Measurements from ENCODE around the gene CTSC.
"Not testable (repeated sequence)": the region's sequence is repeated elsewhere in the genome, so short reads cannot be mapped to it uniquely, and the experiment has no call there.

Gene CTSC

GRCh38 chr11:88250566-88251242 is 86.8 kb downstream of the CTSC start:
- Histone ChIP-seq H3K9ac (no peak overlapping the region), H3K4me1 (ENCODE audit: low read depth, poor library complexity, severe bottlenecking) (no peaks in the 10 kb centered on the region), H3K36me3 (ENCODE audit: insufficient read depth) (no peaks in the 10 kb centered on the region), H3K27ac (no peak overlapping the region), H3K79me2 (ENCODE audit: insufficient read depth, low read depth) (no peaks in the 10 kb centered on the region), H4K20me1 (ENCODE audit: insufficient read depth) (no peaks in the 10 kb centered on the region), H3K4me2 (no peak overlapping the region), H2AFZ (ENCODE audit: low read depth) (no peak overlapping the region), H3K27me3 (ENCODE audit: insufficient read depth, low read depth) (no peaks in the 10 kb centered on the region), H3K4me3 (IDR thresholded peaks at IDR 0.05; ENCODE audit: insufficient read depth, low read depth, low read length) (no peak overlapping the region)
- no peak for TF ChIP-seq CTCF (conservative IDR thresholded peaks at IDR 0.05; ENCODE audit: low read depth, low read length)

GRCh38 chr11:88249706-88250105 is 87.8 kb downstream of the CTSC start:
- no peak for TF ChIP-seq CTCF (conservative IDR thresholded peaks at IDR 0.05; ENCODE audit: low read depth, low read length)
- H3K79me2 ChIP-seq (ENCODE audit: insufficient read depth, low read depth) = no peaks in the 10 kb centered on the region
- H3K27me3 ChIP-seq (ENCODE audit: insufficient read depth, low read depth) = no peaks in the 10 kb centered on the region
- no peak overlapping the region for H3K4me3 ChIP-seq (IDR thresholded peaks at IDR 0.05; ENCODE audit: insufficient read depth, low read depth, low read length)
- no peak overlapping the region for H3K27ac ChIP-seq
- H4K20me1 ChIP-seq (ENCODE audit: insufficient read depth) = no peaks in the 10 kb centered on the region
- no peak overlapping the region for H3K9ac ChIP-seq
- no peak overlapping the region for H3K4me2 ChIP-seq
- no peak overlapping the region for H2AFZ ChIP-seq (ENCODE audit: low read depth)
- H3K4me1 ChIP-seq (ENCODE audit: low read depth, poor library complexity, severe bottlenecking) = no peaks in the 10 kb centered on the region
- no peaks in the 10 kb centered on the region for H3K36me3 ChIP-seq (ENCODE audit: insufficient read depth)

- no peaks in the 10 kb centered on the region for H3K36me3 ChIP-seq (ENCODE audit: insufficient read depth)
- no peaks in the 10 kb centered on the region for H3K4me1 ChIP-seq (ENCODE audit: low read depth, poor library complexity, severe bottlenecking)
- H3K27ac ChIP-seq = no peak overlapping the region
- H2AFZ ChIP-seq (ENCODE audit: low read depth) = no peak overlapping the region
- H3K79me2 ChIP-seq (ENCODE audit: insufficient read depth, low read depth) = no peaks in the 10 kb centered on the region
- H3K4me2 ChIP-seq = no peak overlapping the region
- no peak overlapping the region for H3K4me3 ChIP-seq (IDR thresholded peaks at IDR 0.05; ENCODE audit: insufficient read depth, low read depth, low read length)
- no peaks in the 10 kb centered on the region for H4K20me1 ChIP-seq (ENCODE audit: insufficient read depth)
- no peak for TF ChIP-seq CTCF (conservative IDR thresholded peaks at IDR 0.05; ENCODE audit: low read depth, low read length)
- H3K9ac ChIP-seq = no peak overlapping the region
- H3K27me3 ChIP-seq (ENCODE audit: insufficient read depth, low read depth) = no peaks in the 10 kb centered on the region
Observed at GRCh38 chr11:88246696-88247095, 90.8 kb downstream of the CTSC start.

- not testable (repeated sequence) for H3K27ac ChIP-seq; H3K27me3 ChIP-seq (ENCODE audit: insufficient read depth, low read depth); H2AFZ ChIP-seq (ENCODE audit: low read depth); H3K4me2 ChIP-seq; H3K79me2 ChIP-seq (ENCODE audit: insufficient read depth, low read depth); H3K36me3 ChIP-seq (ENCODE audit: insufficient read depth); H3K4me3 ChIP-seq (IDR thresholded peaks at IDR 0.05; ENCODE audit: insufficient read depth, low read depth, low read length); H4K20me1 ChIP-seq (ENCODE audit: insufficient read depth); H3K4me1 ChIP-seq (ENCODE audit: low read depth, poor library complexity, severe bottlenecking); H3K9ac ChIP-seq
Observed at GRCh38 chr11:88245576-88245975, 92.0 kb downstream of the CTSC start.
